PFSK-1 (cell line): ENCODE data around the gene ZBTB6.

Experiments
- POLR2AphosphoS5 ChIP-seq: IDR thresholded peaks from 2 replicates; pipeline ENCODE4 v1.6.1; 2012; ENCODE audit warnings: low read depth, mild to moderate bottlenecking, control low read depth, low read length, moderate library complexity
- TF ChIP-seq, protein P1 (sequence below), 2 experiments: IDR thresholded peaks; 2 replicates each; pipeline versions ENCODE4 v1.6.1 to v1.8.0; 2011 to 2012; ENCODE audit warnings: low read depth in 2 of 2, low read length in 2 of 2, control low read depth in 1 of 2, inconsistent platforms in 1 of 2, mild to moderate bottlenecking in 1 of 2, moderate library complexity in 1 of 2; ENCODE audit not compliant: insufficient read depth in 1 of 2

DNA sequence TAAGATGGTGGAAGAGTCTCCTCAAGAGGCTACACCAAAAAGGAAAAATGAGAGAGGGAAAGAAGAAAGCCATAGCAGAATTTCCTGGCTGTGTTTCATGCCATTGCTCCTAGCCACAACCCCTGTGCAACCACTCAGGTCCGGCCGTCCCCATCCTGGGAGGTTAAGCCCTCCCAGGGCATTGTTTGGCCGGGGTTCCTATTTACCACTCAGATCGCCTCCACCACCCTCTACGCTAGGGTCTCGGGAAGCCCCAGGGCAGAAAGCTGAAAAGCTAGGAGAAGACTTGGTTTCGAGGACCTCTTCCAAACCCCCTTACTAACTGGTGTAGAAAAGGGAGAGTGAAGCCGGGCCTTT is 8.7 kb downstream of the ZBTB6 start:
- no peak for TF ChIP-seq POLR2AphosphoS5
- TF ChIP-seq, protein P1, sequence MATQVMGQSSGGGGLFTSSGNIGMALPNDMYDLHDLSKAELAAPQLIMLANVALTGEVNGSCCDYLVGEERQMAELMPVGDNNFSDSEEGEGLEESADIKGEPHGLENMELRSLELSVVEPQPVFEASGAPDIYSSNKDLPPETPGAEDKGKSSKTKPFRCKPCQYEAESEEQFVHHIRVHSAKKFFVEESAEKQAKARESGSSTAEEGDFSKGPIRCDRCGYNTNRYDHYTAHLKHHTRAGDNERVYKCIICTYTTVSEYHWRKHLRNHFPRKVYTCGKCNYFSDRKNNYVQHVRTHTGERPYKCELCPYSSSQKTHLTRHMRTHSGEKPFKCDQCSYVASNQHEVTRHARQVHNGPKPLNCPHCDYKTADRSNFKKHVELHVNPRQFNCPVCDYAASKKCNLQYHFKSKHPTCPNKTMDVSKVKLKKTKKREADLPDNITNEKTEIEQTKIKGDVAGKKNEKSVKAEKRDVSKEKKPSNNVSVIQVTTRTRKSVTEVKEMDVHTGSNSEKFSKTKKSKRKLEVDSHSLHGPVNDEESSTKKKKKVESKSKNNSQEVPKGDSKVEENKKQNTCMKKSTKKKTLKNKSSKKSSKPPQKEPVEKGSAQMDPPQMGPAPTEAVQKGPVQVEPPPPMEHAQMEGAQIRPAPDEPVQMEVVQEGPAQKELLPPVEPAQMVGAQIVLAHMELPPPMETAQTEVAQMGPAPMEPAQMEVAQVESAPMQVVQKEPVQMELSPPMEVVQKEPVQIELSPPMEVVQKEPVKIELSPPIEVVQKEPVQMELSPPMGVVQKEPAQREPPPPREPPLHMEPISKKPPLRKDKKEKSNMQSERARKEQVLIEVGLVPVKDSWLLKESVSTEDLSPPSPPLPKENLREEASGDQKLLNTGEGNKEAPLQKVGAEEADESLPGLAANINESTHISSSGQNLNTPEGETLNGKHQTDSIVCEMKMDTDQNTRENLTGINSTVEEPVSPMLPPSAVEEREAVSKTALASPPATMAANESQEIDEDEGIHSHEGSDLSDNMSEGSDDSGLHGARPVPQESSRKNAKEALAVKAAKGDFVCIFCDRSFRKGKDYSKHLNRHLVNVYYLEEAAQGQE (IDR thresholded peaks at IDR 0.05; ENCODE audit: insufficient read depth in 1 of 2, low read depth in 2 of 2, low read length in 2 of 2) = no peak
